AG04449 (cell line): ENCODE measurements around the gene RBM14.
A peak's percentile ranks its signal among the peaks of the same experiment; 100 is the strongest.
"Not testable (repeated sequence)": the region's sequence is repeated elsewhere in the genome, so short reads cannot be mapped to it uniquely, and the experiment has no call there.

Experiments
- CTCF ChIA-PET: fragments of 350-600 bp; formaldehyde crosslinking; extraction: SDS; loops from one replicate; lab custom pipeline; 2021; ENCODE audit warnings: antibody characterized with exemption; lab: Yijun Ruan, JAX
- POLR2A ChIA-PET: fragments of 400-600, 350-600 bp; formaldehyde crosslinking; extraction: SDS; loops from one replicate; lab custom pipeline; 2020; ENCODE audit warnings: antibody characterized with exemption, inconsistent platforms; lab: Yijun Ruan, JAX
- DNase-seq: peaks from one replicate; pipeline ENCODE4 v3.0.0-alpha.2; 2010; ENCODE audit warnings: low read depth, low spot score
- H3K4me3 ChIP-seq: 2 replicates; pipeline ENCODE4 v1.5.1; 2011; ENCODE audit warnings: low read depth, mild to moderate bottlenecking, control low read depth, low read length
- CTCF ChIP-seq: IDR thresholded peaks from one replicate; pipeline ENCODE4 v1.5.1; 2011; ENCODE audit warnings: mild to moderate bottlenecking, moderate library complexity, low read length, control low read depth, inconsistent platforms; ENCODE audit not compliant: insufficient read depth; ENCODE audit errors: missing control alignments

RBM14 gene

GRCh38 chr11:66570079-66570849 is 46.2 kb upstream of the RBM14 start:
- no peak for TF ChIP-seq CTCF
- DNase-seq = no peak
- POLR2A ChIA-PET = no interaction called here
- no peak overlapping the region for H3K4me3 ChIP-seq
- CTCF ChIA-PET = interaction anchor here (1.1 to 5.6 kb wide), 2 partner anchors 8 to 11 kb away, joined by 3 to 46 read pairs; no protein-coding TSS in a partner anchor

- ChIA-PET POLR2A (no interaction called here), CTCF (interaction anchor here (1.1 to 5.6 kb wide), 2 partner anchors 8 to 10 kb away, joined by 3 to 46 read pairs; no protein-coding TSS in a partner anchor)
- no peak for TF ChIP-seq CTCF
- no peak for DNase-seq
- no peak overlapping the region for H3K4me3 ChIP-seq
These were observed 45.6 kb upstream of the RBM14 start for GRCh38 chr11:66570850-66571180.

GRCh38 chr11:66579017-66579606 is 37.3 kb upstream of the RBM14 start:
- no peak for DNase-seq
- peak; percentile 89 for TF ChIP-seq CTCF
- no peak overlapping the region for H3K4me3 ChIP-seq
- POLR2A ChIA-PET = interaction anchor here (0.8 kb wide), 1 partner anchor 99 kb away, joined by 4 read pairs; the partner anchor contains the start of gene RBM4B
- CTCF ChIA-PET = interaction anchor here (0.7 to 7.0 kb wide), 13 partner anchors 11 to 264 kb away, joined by 3 to 115 read pairs (median 4); partner anchors contain the start of genes CCDC87, CCS, CTSF and RBM4B

- ChIA-PET CTCF (interaction anchor here (0.7 to 7.0 kb wide), 9 partner anchors 8 to 253 kb away, joined by 3 to 115 read pairs (median 3); partner anchors contain the start of genes CCDC87, CCS and RBM4B), POLR2A (no interaction called here)
- TF ChIP-seq CTCF = no peak
- no peak for DNase-seq
- no peak overlapping the region for H3K4me3 ChIP-seq
These were observed 35.6 kb upstream of the RBM14 start for GRCh38 chr11:66580803-66581202.

- no peak overlapping the region for H3K4me3 ChIP-seq
- ChIA-PET POLR2A (no interaction called here), CTCF (interaction anchor here (1.1 to 7.0 kb wide), 7 partner anchors 10 to 253 kb away, joined by 3 to 115 read pairs (median 4); partner anchors contain the start of genes CCDC87, CCS and RBM4B)
These were observed 35.2 kb upstream of the RBM14 start for GRCh38 chr11:66581261-66581660.

GRCh38 chr11:66582565-66583147 is 33.8 kb upstream of the RBM14 start:
- DNase-seq, POLR2A ChIA-PET, H3K4me3 ChIP-seq, CTCF ChIA-PET: not testable (repeated sequence)

More at GRCh38 chr11:66581261-66581660, 35.2 kb upstream of the RBM14 start:
- TF ChIP-seq CTCF = no peak
- no peak for DNase-seq

- POLR2A ChIA-PET, DNase-seq, H3K4me3 ChIP-seq: not testable (repeated sequence)
- CTCF ChIA-PET = interaction anchor here (1.3 to 1.5 kb wide), 2 partner anchors 8 to 93 kb away, joined by 6 read pairs; partner anchors contain the start of gene RBM4B
These were observed 31.0 kb upstream of the RBM14 start for GRCh38 chr11:66585447-66585846.
